GM19351 (cell line): Measurements from ENCODE around the gene LRRC43.
"Not testable (repeated sequence)": the region's sequence is repeated elsewhere in the genome, so short reads cannot be mapped to it uniquely, and the experiment has no call there.

Source experiments
- ATAC-seq: cut with Tn5 transposase; IDR thresholded peaks from one replicate; pipeline ENCODE4 v1.9.1; 2021; ENCODE audit warnings: mild to moderate bottlenecking, moderate library complexity; ENCODE audit not compliant: unreplicated experiment

The LRRC43 gene

DNA sequence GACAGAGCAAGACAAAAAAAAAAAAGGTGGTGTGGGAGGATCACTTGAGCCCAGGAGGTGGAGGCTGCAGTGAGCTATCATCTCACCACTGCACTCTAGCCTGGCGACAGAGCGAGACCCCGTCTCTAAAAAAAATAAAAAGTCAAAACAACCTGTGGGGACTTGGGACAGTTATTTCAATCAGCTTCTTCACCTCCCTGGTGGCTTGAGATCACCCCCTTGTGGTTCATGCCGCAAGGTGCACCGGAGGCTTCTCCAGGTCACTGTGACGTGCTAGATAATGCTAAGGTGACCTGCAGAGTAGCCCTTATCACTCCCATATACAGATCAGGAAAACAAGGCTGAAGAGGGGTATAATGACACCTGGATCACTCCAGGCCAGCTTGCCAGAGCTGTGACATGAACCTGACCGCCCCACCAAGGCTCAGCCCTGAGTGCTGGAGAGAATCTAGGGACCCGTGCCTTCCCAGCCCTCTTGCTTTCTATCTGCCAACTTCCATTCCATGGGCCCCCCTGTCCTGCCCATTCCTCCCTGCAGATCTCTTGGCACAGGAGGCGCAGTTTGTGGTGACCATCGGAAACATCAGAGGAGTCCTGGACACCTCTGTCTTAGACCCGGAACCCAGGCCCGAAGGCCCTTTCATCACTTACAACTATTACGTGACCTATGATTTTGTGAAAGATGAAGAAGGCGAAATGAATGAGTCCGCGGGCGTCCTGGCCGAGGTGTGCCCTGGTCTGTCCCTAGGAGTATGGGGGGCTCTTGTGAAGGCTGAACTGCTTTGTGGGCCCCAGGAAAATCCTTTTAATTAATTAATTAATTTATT is 8.1 kb downstream of the LRRC43 start:
- no peak for ATAC-seq

DNA sequence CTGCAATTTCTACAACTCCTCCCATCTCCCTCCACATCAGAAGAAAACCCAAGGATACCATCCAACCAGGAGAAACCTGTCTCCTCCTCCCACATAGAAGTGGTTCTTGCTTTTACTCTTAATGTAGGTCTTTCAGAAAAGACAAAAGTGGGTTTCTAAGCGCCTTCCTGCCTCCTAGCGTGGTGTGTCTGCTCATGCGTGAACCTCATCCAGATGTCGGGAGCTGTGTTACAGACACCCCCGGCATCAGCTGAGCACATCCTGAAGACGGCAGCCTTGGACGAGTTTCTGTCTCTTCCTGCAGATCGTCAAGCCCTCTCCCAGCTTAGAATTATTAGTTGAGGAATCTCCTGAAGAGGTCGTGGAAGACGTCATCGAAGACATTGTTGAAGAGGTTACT is 9.5 kb downstream of the LRRC43 start:
- ATAC-seq: no peak

DNA sequence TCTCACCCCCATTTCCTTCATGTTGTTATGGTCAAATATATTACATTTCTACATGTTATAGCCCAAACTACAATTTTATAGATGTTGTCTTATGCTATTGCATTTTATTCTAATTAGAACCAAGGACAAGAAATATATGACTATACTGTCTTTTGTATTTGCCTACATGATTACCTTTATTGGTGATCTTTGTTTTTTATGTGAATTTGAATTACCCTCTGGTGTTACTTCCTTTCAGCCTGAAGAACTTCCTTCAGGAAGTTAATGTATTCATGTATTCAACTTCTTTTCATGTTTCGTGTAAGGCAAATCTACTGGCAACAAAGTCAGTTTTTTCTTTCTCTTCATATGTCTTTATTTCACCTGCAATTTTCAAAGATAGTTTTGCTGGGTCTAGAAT is 11.9 kb downstream of the LRRC43 start:
- no peak for ATAC-seq

DNA sequence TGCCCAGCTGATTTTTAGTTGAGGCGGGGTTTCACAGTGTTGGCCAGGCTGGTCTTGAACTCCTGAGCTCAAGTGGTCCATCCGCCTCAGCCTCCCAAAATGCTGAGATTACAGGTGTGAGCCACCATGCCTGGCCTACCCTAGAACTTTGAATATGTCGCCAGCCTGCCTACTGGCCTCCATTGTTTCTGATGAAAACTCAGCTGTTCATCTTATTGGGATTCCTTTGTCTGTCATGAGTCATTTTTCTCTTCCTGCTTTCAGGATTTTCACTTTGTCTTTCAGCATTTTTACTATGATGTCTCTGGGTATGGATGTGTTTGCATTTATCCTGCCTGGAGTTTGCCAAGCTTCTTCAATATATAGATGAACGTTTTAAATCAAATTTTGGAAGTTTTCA is 12.5 kb downstream of the LRRC43 start:
- ATAC-seq: no peak

DNA sequence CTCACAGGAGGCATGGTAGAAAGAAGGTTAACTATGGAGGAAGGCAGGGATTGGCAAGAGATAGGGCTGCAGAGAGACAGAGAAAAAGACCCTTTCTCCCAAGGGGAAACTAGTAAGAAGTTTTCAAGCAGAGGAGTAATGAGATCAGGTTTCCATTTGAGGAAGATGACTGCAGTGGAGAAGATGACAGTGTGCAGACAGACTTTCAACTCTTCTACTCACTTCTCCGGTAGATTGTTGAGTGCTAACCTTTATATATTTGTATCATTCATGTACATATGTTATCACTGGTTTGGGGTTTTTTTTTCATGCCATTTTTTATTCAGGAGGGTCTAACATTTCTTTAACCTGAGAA is 14.7 kb downstream of the LRRC43 start:
- no peak for ATAC-seq

DNA sequence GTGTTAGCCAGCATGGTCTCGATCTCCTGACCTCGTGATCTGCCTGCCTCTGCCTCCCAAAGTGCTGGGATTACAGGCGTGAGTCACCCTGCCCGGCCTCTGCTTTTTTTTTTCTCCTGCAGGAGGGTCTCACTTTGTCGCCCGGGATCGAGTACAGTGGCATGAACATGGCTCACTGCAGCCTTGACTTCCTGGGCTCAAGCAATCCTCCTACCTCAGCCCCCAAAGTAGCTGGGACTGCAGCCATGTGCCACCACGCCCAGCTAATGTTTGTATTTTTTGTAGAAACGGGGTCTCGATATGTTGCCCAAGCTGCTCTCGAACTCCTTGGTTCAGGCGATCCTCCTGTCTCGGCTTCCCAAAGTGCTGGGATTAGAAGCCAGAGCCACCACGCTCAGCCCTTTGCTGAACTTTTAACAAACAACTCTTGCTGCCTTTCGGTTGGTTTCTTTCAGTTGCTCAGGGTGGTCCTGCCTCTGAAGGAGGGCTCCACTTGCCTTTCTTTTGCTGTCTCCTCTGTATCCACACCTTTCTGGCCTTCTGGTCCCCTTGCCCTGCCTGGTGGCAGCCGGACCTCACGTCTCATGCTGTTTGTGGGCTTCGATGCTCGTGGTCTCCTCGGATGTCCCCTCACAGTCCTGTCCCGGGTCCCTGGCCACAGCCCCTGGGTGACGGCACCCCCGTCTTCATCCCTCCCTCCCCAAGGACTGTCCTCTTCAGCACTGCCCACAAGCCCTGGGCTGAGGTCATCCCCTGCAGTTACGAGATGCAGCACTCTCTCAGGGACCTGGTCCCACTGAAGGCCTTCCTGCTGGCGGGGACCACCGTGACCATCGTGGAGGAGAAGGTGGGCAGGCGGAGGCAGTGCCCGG is 16.8 kb downstream of the LRRC43 start:
- ATAC-seq: no peak

DNA sequence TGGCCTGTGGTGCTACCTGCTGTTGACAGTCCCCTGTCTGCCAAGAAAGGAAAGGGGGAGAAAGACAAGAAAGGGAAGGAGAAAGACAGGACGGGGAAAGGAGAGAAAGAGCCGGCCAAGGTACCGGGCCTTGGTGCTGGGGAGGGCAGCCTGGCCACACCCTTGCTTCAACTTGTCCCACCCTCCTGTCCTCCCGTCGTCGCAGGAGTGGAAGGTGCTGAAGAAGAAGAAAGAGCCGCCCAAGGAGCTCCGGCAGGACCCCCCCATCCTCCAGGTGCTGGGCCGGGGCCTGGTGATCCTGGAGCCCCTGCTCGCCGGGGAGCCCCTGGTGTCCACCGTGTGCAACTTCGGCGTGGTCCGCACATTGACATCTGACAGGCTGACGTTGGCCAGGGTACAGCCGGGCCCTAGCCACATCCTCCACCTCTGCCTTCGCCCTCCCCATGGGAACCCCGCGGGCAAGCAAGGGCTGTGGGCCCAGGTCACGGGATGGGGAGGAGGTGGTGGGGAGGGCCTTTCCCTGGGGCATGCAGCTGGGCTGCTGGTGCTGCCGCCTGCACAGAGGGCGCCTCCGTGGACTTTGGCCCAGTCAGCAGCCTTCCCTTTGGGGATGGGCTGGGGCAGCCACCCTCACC is 17.7 kb downstream of the LRRC43 start:
- ATAC-seq: no peak

DNA sequence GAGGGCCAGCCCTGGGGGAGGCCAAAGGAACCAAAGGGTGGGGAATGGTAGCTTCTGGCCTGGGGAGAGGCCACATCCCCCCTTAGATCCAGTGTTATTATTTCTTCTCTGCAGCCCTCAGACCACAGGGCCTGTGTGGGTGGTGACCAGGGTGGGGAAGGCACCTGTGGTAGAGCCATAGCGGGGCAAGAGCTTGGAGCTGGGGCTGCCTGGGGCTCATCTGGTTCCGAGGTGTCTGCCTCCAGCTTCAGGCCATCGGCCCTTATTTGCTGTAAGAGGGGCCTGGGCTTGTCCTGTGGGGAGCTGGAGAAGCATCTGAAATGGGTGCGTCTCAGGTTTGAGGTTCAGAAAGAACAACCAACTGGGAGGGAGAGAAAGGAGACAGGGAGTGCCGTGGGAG is 18.5 kb downstream of the LRRC43 start:
- no peak for ATAC-seq

DNA sequence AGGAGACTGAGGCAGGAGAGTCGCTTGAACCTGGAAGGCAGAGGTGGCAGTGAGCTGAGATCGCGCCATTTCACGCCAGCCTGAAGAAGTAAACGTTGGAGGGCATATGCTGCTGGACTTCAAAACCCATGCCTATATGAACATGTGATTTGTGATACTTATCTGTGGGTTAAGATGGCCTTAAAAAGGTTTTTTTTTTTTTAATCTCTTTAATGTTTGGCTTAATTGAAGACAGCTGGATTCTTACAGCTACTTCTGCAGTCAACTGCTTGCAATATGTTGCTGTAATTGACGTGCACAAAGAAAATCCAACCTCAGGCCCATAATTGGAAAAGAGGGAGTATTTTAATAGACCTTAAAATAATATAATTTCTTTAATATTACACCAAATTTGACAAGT is 19.1 kb downstream of the LRRC43 start:
- ATAC-seq: no peak

DNA sequence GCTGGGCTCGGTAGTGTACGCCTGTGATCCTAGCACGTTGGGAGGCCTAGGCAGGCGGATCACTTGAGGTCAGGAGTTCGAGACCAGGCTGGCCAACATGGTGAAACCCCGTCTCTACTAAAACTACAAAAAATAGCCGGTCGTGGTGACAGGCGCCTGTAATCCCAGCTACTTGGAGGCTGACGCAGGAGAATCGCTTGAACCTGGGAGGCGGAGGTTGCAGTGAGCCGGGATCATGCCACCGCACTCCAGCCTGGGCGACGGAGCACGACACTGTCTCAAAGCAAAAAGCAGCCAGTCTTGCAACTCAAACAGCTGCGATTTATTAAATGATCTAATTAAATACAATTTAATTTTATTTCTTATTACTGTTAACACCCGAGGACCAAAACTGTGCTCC is 19.9 kb downstream of the LRRC43 start:
- ATAC-seq: not testable (repeated sequence)

DNA sequence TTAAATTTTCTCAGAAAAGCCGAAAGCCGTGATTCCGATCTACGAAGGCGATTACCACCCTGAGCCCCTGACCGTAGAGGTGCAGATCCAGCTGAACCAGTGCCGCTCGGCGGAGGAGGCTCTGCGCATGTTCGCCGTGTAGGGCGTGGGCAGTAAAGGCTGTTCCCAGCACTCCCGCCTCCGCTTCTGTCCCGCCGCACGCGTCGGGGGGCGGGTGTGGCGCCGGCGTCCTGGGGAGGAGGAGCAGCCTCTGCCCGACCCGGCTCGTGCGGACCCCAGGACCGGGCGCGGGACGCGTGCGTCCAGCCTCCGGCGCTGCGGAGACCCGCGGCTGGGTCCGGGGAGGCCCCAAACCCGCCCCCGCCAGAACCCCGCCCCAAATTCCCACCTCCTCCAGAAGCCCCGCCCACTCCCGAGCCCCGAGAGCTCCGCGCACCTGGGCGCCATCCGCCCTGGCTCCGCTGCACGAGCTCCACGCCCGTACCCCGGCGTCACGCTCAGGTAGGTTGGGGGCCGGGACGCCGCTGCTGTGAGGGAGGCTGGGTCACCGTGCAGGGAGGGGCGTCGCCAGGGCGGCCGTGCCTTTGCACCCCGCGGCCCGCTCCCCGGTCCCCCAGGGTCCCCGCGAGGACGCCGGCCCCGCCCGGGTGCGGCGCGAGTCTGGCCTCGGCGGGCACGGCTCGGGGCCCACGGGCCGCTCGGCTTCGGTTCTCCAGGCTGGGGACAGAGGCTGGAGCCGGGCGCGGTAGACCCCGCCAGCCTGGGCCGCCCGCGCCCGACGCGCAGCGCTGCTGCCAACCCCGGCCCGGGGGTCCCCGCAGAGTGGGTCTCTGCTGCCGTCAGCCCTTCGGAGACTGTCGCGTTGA is 20.6 kb downstream of the LRRC43 start, which contains the start of gene B3GNT4:
B3GNT4 (plus strand) TSS at position 409 of the 866 bp plus-strand sequence. CDS start 910 bp downstream, outside the sequence.
- ATAC-seq: no peak

DNA sequence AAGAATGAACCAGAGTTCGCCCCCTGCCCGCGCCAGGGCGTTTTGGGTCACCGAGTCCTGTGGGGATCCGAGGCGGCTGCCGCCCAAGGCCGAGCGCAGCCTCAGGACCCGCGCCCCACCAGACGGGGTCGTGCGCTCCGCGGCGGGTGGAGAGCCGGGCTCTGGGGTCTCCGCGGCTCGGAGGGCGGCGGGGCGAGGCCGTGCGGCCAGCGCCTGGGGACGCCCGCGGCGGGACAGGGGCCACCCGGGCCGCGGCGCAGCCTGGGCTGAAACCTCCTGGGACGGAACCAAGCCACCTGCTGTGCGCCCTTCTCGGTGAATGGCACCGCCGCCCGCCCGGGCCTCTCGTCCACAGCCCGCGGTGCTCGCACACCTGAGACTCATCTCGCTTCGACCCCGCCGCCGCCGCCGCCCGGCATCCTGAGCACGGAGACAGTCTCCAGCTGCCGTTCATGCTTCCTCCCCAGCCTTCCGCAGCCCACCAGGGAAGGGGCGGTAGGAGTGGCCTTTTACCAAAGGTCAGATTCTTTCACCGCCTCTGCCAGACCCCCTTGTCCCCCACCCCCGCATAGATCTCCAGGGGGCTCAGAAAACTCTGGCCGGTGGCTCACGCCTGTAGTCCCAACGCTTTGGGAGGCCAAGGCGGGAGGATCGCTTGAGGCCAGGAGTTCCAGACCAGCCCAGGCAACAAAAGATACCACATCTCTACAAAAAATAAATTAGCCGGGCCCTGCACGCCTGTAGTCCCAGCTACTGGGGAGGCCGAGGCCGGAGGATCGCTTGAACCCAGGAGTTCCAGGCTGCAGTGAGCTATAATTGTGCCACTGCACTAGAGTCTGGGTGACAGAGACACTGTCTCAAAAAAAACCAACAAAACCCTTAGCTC is 21.5 kb downstream of the LRRC43 start:
- no peak for ATAC-seq

DNA sequence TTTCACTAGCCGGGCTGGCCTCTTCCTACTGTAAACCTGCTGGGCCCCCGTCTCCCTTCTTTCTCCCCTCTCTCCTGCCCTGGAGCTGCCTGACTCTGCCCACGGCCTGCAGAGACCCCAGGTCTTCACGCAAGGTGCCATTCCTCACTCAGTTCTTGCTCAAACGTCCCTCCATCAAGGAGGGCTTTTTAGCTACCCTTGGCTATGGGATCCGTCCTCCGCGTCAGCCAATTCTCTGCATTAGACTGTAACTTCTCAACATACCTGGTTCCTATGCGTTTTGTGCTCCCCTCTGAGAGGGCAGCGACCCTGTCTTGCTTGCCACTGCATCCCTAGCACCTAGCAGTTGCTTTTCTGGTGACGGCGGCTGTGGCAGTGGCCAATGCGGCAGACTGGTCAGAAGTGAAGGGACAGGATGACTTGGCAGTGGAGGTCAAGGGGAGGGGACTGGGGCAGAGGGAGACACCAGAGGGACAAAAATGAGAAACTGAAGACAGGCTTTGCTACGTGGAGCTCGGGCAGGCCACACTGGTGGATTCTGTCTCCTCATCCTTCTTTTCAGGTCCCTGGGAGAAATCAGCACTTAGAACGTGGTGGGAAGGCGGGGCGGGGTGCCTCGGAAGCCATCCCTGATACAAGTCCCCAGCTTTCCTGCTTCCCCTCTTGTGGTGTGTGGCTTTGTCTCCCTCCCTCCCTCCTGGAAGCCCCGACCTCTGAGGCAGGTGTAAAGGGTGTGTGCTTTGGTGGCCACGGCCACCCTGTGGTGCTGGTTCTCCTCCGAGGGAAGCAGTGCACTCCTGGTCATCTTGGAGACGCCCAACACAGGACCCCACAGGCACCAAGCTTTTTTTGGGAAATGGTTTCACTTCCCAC is 22.4 kb downstream of the LRRC43 start:
- no peak for ATAC-seq

DNA sequence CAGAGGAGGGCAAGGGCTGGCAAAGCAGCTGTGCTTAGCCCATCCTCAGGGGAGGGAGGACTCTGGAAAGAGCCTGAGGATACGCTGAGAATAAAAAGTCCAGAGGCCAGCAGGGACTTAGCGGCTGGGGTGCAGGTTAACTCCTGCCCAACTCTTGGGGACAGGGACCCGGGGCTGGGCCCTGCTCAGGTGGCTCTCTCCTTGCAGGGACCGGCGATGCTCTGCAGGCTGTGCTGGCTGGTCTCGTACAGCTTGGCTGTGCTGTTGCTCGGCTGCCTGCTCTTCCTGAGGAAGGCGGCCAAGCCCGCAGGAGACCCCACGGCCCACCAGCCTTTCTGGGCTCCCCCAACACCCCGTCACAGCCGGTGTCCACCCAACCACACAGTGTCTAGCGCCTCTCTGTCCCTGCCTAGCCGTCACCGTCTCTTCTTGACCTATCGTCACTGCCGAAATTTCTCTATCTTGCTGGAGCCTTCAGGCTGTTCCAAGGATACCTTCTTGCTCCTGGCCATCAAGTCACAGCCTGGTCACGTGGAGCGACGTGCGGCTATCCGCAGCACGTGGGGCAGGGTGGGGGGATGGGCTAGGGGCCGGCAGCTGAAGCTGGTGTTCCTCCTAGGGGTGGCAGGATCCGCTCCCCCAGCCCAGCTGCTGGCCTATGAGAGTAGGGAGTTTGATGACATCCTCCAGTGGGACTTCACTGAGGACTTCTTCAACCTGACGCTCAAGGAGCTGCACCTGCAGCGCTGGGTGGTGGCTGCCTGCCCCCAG is 23.4 kb downstream of the LRRC43 start:
- no peak for ATAC-seq

DNA sequence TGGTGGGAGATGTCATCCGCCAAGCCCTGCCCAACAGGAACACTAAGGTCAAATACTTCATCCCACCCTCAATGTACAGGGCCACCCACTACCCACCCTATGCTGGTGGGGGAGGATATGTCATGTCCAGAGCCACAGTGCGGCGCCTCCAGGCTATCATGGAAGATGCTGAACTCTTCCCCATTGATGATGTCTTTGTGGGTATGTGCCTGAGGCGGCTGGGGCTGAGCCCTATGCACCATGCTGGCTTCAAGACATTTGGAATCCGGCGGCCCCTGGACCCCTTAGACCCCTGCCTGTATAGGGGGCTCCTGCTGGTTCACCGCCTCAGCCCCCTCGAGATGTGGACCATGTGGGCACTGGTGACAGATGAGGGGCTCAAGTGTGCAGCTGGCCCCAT is 24.1 kb downstream of the LRRC43 start:
- no peak for ATAC-seq

DNA sequence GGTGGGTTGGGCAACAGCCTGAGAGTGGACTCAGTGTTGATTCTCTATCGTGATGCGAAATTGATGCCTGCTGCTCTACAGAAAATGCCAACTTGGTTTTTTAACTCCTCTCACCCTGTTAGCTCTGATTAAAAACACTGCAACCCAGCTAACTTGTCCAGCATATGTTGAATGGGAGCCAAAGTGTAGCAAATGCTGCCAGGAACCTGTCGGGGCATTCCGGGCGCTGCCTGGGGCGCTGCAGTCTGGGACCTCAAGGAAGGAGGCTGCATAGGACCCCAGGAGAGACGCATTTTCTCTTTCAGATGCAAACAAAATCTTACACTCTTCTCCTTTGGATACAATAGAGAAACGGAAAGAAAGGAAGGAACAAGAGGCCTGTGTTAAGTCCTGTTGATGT is 24.5 kb downstream of the LRRC43 start:
- ATAC-seq: no peak

DNA sequence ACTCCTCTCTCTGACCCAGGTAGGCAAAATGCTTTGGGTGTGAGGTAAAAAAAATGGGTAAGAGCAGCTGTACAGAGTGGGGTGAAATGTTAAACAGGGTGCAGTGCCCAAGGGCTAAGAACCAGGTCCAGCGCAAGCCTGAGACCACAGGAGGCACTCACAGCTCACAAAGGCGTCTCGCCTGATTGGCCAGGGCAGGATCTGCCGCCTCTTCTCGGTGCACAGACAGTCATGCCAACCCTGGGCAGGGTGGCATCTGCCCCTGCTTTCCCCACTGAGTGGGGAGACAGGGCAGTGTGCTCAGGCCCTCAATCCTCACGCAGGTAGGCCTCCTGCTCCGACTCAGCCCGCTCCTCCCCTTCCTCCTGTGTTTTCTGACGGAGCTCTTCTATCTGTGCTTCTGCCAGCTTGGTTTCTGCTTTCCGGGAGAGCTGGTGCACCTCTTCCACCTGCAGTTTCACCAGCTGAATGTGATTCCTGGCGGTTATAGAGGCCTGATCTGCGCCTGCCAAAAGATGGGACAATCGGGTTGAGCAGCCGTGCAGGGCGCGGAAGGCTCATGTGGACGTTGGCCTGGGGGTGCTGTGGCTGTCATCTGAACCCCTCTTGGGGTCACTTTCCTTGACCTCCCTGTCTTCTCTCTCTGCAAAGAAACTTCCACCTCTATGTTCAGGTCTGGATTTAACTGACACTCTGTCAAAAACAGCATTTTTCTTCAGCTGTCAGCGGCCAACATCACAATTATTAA is 25.3 kb downstream of the LRRC43 start:
- ATAC-seq: no peak
